SK-N-DZ (cell line): ENCODE measurements around the gene PRICKLE2.

Source experiments
- DNase-seq: peaks from one replicate; pipeline ENCODE4 v3.0.0-alpha.2; 2015; ENCODE audit warnings: low spot score

Gene PRICKLE2

GRCh38 chr3:64254443-64254842, 29.2 kb upstream of the PRICKLE2 start:
- DNase-seq, result no peak

GRCh38 chr3:64253689-64254088, 28.4 kb upstream of the PRICKLE2 start:
- no peak for DNase-seq

- no peak for DNase-seq
Observed at GRCh38 chr3:64251019-64251418, 25.8 kb upstream of the PRICKLE2 start.

DNA sequence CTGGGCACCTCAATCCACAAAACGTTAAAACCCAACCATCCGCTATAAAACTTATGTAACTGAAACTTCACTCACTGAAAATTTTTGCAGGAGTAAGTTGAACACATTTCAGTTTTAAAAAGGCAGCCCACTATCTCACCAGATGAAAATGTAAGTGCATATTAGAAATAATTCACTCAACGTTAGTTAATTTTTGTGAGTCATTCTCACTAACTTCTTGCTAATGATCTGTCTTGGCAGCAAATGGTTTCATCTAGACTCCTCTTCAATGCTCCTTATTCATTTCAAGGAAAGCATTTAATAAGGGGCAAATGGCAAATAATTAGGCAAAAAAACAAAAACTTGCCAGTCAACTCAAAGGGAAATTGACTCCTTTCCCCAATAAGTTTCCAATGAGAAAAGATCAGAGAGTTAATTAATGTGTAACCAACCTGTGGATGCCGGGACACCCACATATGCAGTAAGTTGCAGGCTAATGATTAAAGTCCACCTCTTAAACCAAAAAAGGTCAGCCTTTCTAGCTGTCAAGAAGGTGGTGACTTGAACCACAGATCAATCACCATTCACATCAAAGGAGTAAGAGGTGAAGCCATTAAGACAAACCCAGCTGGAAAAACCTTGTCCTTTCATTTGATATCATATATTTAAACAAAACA, 22.9 kb upstream of the PRICKLE2 start:
- no peak for DNase-seq

DNA sequence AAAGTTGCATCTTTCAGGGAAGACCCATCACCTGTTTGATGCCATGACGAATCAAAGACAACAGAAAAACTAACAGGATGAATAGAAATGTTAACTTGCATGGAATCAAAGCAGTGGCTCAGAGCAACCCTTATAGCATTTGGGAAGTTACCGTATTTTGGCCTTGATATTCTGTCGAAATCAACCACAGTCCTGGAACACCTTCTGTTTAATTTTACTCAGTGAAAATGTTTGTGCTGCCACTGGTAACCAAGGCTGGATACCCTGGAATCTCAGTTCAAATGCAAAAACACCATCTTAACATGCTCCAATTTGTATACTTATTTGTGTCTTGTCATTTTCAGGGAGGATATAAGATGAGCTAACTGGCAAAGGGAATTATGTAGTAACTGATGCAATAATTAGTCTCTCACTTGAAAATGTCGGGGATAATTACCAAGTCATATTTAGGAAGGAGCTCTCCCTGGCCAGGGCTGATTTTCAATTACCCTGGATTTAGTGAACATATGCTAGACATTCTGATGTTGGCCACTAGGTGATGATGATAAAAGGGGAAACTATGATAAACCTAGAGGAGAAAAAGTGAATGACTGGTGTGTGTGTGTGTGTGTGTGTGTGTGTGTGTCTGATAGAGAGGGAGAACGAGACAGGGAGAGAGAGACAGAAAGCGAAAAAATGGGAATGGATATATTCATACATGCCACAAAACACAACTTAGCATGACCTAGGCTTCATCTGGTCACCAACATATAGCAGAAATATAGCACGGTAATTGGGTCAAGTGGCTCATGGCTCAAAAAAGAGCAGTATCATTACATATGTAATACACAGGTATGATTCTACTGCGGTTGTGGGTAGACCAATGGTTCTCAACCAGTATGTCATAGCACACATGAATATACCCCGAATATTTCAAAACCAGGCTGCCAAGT, 19.0 kb upstream of the PRICKLE2 start:
- no peak for DNase-seq

GRCh38 chr3:64242435-64242834, 17.2 kb upstream of the PRICKLE2 start:
- no peak for DNase-seq

DNA sequence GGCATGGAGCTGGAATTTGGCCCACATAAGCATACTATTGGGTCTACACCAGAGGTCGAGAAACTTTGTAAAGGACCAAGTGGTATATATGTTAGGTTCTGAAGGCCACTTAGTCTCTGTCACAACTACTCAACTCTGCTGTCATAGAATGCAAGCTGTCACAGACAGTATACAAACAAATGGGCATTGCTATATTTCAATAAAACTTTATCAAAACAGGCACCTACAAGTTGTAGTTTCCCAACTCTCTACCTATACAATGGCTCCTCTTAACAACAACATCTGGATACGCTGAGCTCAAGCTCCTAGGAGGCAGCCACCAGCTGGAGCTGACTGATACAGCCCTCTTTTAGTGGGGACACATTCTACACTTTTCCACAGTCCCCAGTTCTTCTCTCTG, 15.7 kb upstream of the PRICKLE2 start:
- no peak for DNase-seq

- DNase-seq, result no peak
Observed at GRCh38 chr3:64240396-64240795, 15.1 kb upstream of the PRICKLE2 start.

GRCh38 chr3:64239841-64240240, 14.6 kb upstream of the PRICKLE2 start:
- no peak for DNase-seq

- peak; percentile 23 for DNase-seq
Observed at GRCh38 chr3:64238971-64239667, 13.9 kb upstream of the PRICKLE2 start.

DNA sequence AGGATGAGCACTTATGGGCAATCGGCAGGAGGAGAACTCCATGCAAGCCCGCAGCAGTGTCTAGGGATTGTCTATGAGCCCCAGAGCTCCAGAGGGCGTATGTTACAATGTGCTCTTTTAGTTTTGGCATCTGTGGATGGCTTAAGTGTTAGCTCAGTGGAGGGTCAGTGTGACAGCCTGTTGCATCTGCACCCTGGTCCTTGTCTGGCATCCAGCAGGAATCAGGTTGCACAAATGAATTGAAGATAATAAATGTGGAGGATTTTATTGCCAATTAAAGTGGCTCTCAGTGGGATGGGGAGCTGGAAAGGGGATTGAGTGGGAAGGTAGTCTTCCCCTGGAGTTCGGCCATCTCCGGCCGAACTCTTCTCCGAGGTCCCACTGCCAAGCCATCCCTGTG, 11.8 kb upstream of the PRICKLE2 start:
- no peak for DNase-seq

DNA sequence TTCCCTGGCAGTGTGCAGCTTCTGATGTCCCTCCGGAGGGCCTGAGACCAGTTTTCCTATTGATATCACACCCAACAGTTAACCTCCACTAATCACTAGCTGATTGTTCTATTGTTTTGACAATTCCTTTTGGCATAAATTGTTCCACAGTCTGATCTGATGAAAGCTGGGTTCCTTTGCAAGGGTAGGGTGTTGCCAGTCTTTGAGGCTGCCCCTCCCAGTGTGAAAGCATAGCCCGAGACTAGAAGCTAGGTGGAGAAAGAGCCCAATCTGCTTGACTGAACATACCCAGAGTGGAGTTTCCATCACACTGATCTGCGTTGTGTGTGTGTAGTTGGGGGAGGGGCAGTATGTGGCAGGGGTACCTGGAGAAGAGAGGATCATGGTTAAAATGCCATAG, 10.3 kb upstream of the PRICKLE2 start:
- DNase-seq, result no peak

- DNase-seq, result no peak
Observed at GRCh38 chr3:64234571-64234970, 9.3 kb upstream of the PRICKLE2 start.

DNA sequence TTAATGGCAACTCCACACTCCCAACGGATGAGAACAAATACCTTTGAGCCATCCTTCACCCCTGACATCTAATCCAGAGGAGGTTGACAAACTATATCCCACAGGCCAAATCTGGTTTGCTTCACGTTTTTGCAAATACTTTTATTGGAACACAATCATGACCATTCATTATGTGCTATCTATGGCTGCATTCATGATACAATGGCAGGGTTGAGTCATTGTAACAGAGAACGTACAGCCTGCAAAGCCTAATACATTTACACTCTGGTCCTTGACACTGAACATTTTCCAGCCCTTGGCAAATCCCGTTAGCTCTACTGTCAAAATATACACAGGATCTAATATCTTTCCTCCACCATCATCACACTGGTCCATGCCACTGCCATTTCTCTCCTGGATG, 7.6 kb upstream of the PRICKLE2 start:
- DNase-seq, result no peak

DNA sequence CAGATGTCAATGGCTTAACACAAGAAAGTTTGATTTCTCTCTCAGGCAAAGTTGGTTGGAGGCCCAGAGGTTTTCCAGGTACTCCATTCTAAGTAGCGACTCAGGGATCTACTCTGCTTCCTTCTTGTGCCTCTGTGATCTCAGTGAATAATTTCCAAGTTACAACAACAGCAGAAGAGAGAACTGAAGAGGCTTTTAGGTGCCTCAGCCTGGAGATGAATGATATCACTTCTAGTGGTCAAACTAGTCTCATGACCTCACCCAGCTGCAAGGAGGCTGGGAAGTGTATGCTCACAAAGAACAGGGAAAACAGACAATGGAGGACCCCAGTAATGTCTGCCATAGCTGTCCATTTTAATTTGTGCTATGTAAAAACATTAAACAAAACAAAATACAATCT, 4.6 kb upstream of the PRICKLE2 start:
- DNase-seq, result no peak

GRCh38 chr3:64228110-64228509, 2.8 kb upstream of the PRICKLE2 start:
- no peak for DNase-seq

- DNase-seq, result no peak
Observed at GRCh38 chr3:64226730-64227129, 1.5 kb upstream of the PRICKLE2 start.

DNA sequence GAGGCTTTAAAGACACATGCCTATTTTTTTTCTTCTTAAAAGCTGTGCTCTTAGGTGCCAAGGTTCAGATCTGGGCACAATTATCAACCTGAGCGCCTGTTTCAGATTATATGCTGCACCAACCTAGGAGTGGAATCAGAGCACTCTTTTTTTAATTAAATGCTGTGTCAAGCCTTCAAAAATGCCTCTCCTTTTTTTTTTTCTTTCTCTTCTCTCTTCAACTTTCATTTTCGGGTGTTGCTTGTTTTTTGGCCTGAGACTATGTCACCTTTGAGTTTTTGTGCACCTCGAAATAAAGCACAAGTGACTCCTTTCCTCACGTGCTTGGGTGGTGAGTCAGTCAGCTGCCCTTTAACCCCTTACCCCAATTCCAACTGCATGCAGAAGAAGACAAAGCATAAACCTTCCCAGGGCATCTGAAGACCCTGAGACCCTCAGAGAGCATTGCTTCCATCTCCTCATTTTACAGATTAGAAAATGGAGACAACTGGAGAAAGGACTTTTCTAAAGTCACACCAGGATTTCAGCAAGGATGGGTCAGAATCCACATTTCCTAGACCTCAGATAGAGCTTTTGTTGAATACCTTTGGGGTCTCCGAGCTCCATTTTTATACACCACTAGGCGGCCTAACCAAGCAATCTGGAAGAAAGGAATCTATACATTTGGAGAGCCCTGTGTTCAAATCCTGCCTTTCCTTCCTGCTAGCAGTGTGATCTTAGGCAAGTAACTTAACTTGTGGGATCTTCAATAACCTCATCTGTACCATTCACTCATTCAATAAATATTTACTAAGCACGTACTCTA, 631 bp upstream of the PRICKLE2 start:
- DNase-seq, result no peak

- DNase-seq, result no peak
Observed at GRCh38 chr3:64223791-64224745, 1.2 kb downstream of the PRICKLE2 start.

DNA sequence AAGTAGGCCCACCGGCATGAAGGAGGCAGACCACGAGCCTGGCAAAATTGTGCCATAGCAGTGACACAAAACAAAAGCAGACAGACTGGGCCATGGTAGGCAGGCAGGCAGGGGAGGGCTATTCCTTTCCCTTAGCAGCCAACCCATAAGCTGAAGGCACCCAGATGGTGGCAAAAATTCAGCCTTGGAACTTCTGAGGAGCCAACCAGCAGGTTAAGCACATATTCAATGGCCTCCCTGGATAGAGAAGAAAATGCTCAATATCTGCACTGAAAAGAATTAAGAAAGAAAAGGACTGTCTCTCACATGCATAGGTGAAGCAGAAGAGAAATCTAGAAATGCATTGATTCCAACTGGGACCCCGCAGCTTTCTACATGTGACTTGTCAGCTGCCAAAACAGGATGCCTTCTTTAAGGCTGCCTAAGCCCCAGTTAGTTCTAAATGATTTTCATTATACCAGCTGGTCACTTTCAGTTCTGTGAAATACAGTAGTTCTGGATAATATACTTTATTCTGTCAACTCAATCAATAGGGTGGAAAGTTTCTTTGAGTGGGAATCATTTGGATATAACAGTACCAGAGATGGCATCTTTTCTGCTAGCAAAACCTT, 2.7 kb downstream of the PRICKLE2 start:
- no peak for DNase-seq
